NCI-H446 (cell line): ENCODE results near the gene TSPAN11.
"Not testable (repeated sequence)": the region's sequence is repeated elsewhere in the genome, so short reads cannot be mapped to it uniquely, and the experiment has no call there.

Source experiments
- DNase-seq, 2 experiments: peaks; one replicate each; lab custom pipeline; 2025; lab: John Stamatoyannopoulos, UW

The TSPAN11 gene

DNA sequence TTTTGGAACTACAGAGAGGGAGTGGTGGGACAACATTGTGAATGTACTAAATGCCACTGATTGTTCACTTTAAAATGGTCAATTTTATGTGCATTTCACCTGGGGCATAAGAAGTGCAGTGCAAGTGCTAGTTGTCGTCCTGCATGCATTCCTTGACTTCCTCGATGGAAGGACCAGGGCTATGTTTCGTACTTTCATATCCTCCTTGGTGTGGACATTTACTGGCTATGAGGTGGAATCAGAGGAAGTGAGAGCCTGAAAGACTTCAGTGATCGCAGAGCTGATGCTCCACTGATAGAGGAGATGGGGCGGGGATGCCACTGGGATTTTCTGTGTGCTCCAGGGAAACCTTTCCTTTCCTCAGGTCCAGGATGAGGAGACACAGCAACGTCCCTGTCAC is 93.0 kb downstream of the TSPAN11 start:
- DNase-seq = no peak

- DNase-seq = no peak
Measured at GRCh38 chr12:31019976-31020375, 93.4 kb downstream of the TSPAN11 start.

DNA sequence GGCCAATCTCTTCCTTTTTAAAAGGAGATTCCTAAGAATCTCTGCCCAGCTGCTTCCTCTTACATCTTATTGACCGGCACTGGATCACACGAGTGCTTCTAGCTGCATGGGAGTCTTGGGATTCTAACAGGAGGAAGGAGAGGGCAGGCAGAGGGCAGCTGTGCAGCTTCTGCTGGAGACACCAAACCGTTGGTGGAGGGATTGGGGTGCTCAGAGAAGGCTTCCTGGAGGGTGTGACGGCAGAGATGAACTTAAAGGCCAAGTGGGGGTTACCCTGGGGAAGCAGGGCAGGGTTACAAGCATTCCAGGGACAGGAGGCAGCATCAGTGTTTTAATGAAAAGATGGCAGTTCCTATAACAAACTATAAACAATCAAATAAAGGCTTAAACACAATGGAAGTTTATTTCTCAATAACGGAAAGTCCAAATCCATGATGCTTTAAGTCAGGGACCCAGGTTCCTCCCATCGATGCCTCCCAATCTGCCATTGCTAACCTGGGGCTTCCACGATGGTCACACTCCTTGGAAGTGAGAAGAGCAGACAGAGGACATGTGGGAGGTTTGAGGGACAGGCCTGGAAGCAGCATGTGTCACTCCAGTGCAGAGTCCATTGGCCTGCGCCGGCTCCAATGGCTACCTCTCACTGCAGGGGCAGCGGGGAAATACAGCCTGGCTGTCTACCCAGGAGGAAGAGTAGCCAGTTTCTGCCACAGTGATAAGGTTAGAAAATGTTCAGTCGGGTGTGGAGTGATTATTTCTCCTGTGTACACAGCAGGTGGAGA is 94.0 kb downstream of the TSPAN11 start:
- no peak for DNase-seq

DNA sequence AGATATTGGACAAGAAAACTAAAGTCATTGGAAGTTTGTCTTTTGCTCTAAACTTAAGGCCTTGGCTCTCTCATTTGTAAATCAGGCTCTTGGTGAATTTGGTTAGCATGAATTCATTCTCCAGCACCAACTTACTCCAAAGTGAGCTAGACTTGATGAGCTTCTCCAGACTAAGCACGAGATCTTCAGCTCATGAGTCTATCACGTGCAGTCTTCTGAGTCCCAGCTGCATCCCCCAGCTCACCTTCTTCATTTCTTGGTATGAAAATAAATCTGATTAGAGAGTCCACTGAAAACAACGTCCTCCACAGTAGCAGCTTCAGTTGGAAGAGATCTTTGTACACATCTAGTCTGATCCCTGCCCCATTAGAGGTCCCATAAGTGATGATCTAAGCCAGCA is 94.6 kb downstream of the TSPAN11 start:
- DNase-seq = no peak

DNA sequence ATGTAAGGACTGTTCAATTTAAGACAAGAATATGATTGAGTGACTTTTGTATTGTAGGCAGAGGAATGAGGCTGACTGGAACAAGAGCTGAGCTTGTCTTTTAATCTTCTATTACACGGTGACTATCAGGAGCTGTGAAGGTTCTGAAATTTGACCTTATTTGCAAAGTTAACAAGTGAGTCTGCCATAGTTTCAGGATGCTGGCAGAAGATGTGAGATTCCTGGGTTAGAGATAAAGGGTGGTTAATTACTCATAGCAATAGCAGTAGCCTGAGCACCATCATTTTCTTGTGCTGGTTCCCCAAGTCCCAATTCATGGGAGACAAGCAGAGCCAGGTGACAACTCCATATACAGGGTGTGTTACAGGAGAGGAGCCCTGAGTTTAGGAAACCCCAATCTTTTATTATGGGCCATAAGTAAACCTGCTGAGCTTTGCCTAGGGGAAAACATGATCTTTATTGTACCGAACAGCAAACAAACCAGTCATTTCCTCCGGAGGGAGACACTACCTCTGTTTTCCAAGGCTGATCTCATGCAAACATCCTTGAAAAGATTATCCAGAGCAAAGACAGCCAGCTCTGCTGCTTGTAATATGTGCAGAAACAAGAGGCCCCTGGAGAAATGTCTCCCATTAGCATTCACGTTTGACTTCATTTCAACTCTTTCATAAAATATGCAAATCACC is 95.4 kb downstream of the TSPAN11 start:
- no peak for DNase-seq

DNA sequence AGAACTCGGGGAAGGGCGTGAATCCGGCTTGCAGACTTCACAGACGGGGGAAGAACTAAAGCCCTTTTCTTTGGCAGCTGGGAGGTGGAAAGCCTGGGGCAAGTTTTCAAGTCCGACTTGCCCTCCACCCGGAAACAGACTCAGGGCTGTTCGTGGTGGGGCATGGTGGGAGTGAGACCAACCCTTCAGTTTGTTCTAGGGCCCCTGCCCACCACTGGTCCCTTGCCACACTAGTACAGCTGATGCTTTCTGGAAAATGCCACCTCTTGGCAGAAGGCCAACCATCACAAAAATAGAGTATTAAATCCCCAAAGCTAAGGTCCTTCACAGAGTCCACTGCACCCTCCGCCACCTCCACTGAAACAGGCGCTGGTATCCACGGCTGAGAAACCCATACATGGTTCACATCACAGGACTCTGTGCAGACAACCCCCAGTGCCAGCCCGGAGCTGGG is 96.8 kb downstream of the TSPAN11 start:
- DNase-seq = no peak

- DNase-seq = no peak
Measured at GRCh38 chr12:31026202-31026601, 99.7 kb downstream of the TSPAN11 start.

GRCh38 chr12:31027006-31027405 is 100.5 kb downstream of the TSPAN11 start:
- not testable (repeated sequence) for DNase-seq

DNA sequence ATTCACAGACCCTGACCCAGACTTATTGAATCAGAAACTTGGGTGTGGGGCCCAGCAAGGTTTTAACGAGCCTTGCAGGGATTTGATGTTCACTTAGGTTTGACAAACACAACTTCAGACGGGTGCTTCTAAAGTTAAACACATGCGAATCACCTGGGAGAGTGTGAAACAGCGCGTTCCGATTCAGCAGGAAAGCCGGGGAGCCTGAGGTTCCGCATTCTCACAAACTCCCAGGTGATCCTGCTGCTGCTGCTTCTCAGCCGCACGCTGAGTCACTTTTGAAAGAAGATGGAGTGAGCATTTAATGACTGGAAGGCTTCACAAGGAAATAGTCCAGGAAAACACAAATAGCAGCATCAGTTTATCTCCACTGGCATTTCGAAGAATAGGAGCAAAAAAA is 102.9 kb downstream of the TSPAN11 start:
- no peak for DNase-seq

GRCh38 chr12:31029916-31030562 is 103.5 kb downstream of the TSPAN11 start:
- DNase-seq = no peak

DNA sequence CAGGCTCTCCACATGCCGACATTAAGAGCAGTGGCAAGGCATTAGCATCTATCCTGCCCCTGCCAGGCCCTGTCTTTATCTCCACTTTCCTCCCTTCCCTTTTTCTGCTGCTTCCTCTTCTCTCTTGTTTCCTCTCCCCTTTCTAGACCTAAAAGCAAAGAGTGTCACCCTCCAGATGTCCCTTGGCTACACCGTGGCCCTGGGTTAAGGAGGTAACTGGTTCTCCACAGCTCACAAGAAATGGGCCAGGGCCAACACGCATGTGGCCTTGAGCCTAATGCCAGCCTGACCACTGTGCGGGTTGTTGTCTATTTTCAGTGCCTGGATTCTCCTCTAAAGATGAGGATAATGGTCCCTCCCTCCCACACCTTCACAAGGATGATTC is 105.4 kb downstream of the TSPAN11 start:
- DNase-seq = no peak

GRCh38 chr12:31033146-31033545 is 106.6 kb downstream of the TSPAN11 start:
- no peak for DNase-seq

- no peak for DNase-seq
Measured at GRCh38 chr12:31033681-31034080, 107.1 kb downstream of the TSPAN11 start.

- no peak for DNase-seq
Measured at GRCh38 chr12:31034372-31034771, 107.8 kb downstream of the TSPAN11 start.

GRCh38 chr12:31035226-31035625 is 108.7 kb downstream of the TSPAN11 start:
- DNase-seq = no peak

DNA sequence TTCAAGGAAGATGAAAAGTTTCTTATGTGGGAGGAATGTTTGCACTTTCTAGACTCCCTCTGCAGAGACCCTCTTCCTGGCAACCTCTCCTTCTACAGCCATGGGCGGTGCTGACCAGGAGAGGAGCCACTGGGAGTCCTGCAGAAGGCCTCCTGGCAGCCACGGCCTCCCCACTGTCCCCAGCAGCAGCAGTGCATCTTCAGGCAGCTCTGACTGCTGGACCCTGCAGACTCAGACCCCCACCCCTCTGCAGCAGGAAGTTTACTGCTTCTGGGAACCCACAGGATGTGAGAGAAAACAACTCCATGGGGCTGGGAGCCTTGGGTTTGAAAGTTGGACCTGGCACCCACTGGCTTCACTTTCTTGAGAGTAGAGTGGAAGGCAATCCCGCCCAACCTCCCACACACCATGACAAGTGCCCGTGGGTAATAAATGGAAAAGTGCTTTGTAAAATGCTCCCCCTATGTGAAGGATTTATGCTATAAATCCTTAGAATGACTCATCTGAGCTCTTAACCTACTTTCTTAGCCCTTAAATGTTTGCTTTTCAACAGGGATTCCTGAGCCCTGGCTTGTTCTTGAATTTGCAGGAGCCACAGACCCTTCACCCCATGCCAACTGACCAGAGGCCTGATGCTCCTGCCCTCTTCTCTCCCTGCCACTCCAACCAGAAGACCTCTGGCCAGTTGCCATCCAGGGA is 109.6 kb downstream of the TSPAN11 start:
- no peak for DNase-seq

- no peak for DNase-seq
Measured at GRCh38 chr12:31037028-31037427, 110.5 kb downstream of the TSPAN11 start.

- no peak for DNase-seq
Measured at GRCh38 chr12:31037931-31038330, 111.4 kb downstream of the TSPAN11 start.

GRCh38 chr12:31041033-31041564 is 114.6 kb downstream of the TSPAN11 start:
- DNase-seq = no peak
